Thyroid gland (tissue), 4 donors: ENCODE measurements around the gene NPC1. TPM values are rescaled to one million over a fixed set of nuclear protein-coding genes. Genes with fewer than 3 reads are reported as not detected.
A peak's percentile ranks its signal among the peaks of the same experiment; 100 is the strongest.
"Not testable (repeated sequence)": the region's sequence is repeated elsewhere in the genome, so short reads cannot be mapped to it uniquely, and the experiment has no call there.

Source experiments
- DNase-seq, 2 donors: peaks; one replicate each; pipeline ENCODE4 v3.0.0-alpha.2; 2019
- H3K27ac ChIP-seq, 3 donors: fragments of 200-600 bp; sonication (generic); 1 replicate in 2 of 3; 2 replicates in 1 of 3; pipeline ENCODE4 v1.5.1; 2016 to 2019; ENCODE audit warnings: mild to moderate bottlenecking in 1 of 3, moderate library complexity in 1 of 3
- H3K27me3 ChIP-seq: fragments of 200-600 bp; sonication (generic); one replicate; pipeline ENCODE4 v1.5.1; 2019
- H3K36me3 ChIP-seq, 2 donors: fragments of 200-600 bp; sonication (generic); one replicate each; pipeline ENCODE4 v1.5.1; 2016 to 2019
- H3K4me1 ChIP-seq, 2 donors: fragments of 200-600 bp; sonication (generic); one replicate each; pipeline ENCODE4 v1.5.1; 2017 to 2019
- H3K4me3 ChIP-seq, 3 donors: fragments of 200-600 bp; sonication (generic); replicated peaks in 1 of 3; 1 replicate in 2 of 3; 2 replicates in 1 of 3; pipeline ENCODE4 v1.5.1; 2016; ENCODE audit warnings: mild to moderate bottlenecking in 1 of 3
- H3K9me3 ChIP-seq: fragments of 200-600 bp; sonication (generic); one replicate; pipeline ENCODE4 v1.5.1; 2017
- POLR2A ChIP-seq, 2 donors: fragments of 450-650 bp; IDR thresholded peaks; one replicate each; pipeline ENCODE4 v1.6.1; 2017; ENCODE audit warnings: antibody characterized with exemption in 2 of 2, mild to moderate bottlenecking in 2 of 2, moderate library complexity in 1 of 2
- WGBS, 2 donors: methylation state at CpG; one replicate each; pipeline ENCODE4 v1.1.5; 2017; 5-methylcytosine and 5-hydroxymethylcytosine counted together
- intact Hi-C: fragments of 100-400 bp; cut with DNase I; formaldehyde crosslinking; loops from one replicate; pipeline ENCODE4 v1.15.1; 2023
- total RNA-seq, 4 donors: library from RNA; depleted of rRNA; stranded (reverse); fragments of >200 nt; gene quantifications; one replicate each; pipeline ENCODE4 v1.2.3, GENCODE V29; 2016
- TF ChIP-seq, protein P1 (sequence below), 6 experiments: fragments of 200-600 bp in 3 of 6; fragments of 450-650 bp in 3 of 6; sonication (generic) in 3 of 6; IDR thresholded peaks; one replicate each; pipeline ENCODE4 v1.5.1; 2016 to 2019; ENCODE audit warnings: antibody characterized with exemption in 6 of 6, mild to moderate bottlenecking in 2 of 6, inconsistent platforms in 1 of 6, moderate library complexity in 1 of 6

Gene NPC1
- total RNA-seq, 4 donors from 2014 or later, result 32.8 to 68.6 (median 42.0) TPM

DNA sequence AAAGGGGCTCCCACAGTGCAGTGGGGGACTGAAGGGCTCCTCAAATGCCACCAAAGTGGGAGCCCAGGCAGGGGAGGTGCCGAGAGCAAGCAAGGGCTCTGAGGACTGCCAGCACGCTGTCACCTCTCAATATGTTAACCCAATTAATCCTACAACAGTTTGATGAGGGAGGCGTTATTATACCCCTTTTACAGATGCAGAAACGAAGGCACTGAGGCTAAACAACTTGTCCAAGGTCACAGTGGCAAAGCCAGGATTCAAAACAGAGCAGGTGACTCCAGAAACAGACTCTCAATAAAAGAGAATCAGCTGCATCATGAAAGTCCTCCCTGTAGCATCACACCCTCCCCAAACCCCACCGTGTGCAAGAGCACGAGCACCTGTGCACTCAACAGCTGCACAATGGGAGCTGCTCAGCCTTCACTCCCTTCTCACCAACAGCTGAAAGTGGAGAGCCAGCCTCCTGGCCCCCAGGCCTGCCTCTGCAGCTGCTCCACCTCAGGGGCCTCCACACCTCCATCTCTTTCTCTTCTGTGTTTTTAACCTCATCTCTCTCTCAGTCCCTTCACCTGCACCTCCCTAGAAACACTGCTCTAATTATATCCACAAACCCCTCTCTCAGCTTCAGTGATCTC is 8.1 kb downstream of the NPC1 start:
- Histone ChIP-seq H3K9me3 (no peaks in the 10 kb centered on the region), H3K4me3 (no peak overlapping the region), H3K27ac (no peak overlapping the region), H3K36me3 (no peaks in the 10 kb centered on the region), H3K27me3 (no peaks in the 10 kb centered on the region), H3K4me1 (peaks cover 5 to 15% of the 10 kb centered on the region in 2 donors)
- no peak for DNase-seq
- TF ChIP-seq, protein P1, sequence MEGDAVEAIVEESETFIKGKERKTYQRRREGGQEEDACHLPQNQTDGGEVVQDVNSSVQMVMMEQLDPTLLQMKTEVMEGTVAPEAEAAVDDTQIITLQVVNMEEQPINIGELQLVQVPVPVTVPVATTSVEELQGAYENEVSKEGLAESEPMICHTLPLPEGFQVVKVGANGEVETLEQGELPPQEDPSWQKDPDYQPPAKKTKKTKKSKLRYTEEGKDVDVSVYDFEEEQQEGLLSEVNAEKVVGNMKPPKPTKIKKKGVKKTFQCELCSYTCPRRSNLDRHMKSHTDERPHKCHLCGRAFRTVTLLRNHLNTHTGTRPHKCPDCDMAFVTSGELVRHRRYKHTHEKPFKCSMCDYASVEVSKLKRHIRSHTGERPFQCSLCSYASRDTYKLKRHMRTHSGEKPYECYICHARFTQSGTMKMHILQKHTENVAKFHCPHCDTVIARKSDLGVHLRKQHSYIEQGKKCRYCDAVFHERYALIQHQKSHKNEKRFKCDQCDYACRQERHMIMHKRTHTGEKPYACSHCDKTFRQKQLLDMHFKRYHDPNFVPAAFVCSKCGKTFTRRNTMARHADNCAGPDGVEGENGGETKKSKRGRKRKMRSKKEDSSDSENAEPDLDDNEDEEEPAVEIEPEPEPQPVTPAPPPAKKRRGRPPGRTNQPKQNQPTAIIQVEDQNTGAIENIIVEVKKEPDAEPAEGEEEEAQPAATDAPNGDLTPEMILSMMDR (IDR thresholded peaks at IDR 0.05), result no peak
- no peak for TF ChIP-seq POLR2A (IDR thresholded peaks at IDR 0.05)
- intact Hi-C loops, result no loop called here
- 79 to 88% methylated on average over 5 to 6 of the region's 6 CpGs for WGBS, 2 donors

DNA sequence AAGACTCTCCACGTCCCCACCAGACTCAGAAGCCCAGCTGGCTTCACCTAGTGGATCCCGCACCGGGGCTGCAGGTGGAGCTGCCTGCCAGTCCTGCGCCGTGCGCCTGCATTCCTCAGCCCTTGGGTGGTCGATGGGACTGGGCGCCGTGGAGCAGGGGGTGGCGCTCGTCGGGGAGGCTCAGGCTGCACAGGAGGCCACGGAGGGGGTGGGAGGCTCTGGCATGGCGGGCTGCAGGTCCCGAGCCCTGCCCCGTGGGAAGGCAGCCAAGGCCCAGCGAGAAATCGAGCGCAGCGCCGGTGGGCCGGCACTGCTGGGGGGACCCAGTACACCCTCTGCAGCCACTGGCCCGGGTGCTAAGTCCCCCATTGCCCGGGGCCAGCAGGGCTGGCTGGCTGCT is 8.8 kb downstream of the NPC1 start:
- DNase-seq, intact Hi-C loops, H3K36me3 ChIP-seq, H3K27me3 ChIP-seq, H3K27ac ChIP-seq, H3K4me3 ChIP-seq, H3K9me3 ChIP-seq: not testable (repeated sequence)
- H3K4me1 ChIP-seq, result peaks cover 5 to 15% of the 10 kb centered on the region in 2 donors
- 98% methylated on average over 21 of the region's 24 CpGs; no CpG with 5 or more reads in 1 of the 2 donors for WGBS, 2 donors

DNA sequence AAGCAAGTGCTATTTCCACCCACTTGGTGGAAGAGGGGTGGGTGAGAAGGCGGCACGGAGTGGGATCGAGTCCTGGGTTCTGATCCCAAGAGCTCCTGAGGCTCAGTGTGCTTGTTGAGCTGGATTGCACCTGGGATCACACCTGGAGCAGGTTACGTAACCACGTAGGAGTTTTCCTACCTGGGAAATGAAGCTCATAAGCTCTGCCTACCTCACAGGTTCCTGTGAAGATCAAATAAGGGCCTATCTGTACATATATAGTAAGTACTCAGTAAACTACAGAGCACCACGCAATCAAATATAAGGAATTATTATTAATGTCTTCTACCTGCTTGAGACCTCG is 11.0 kb downstream of the NPC1 start:
- Histone ChIP-seq H3K27ac (no peak overlapping the region), H3K9me3 (no peaks in the 10 kb centered on the region), H3K4me3 (no peak overlapping the region), H3K4me1 (peaks cover 5 to 15% of the 10 kb centered on the region in 2 donors), H3K36me3 (peaks cover 0 to 5% of the 10 kb centered on the region in 2 donors), H3K27me3 (no peaks in the 10 kb centered on the region)
- no peak for DNase-seq
- intact Hi-C loops, result no loop called here
- no peak for TF ChIP-seq POLR2A (IDR thresholded peaks at IDR 0.05)
- TF ChIP-seq, protein P1 (IDR thresholded peaks at IDR 0.05), result no peak
- WGBS, 2 donors, result 97 to 99% methylated on average over 7 of the region's 7 CpGs

DNA sequence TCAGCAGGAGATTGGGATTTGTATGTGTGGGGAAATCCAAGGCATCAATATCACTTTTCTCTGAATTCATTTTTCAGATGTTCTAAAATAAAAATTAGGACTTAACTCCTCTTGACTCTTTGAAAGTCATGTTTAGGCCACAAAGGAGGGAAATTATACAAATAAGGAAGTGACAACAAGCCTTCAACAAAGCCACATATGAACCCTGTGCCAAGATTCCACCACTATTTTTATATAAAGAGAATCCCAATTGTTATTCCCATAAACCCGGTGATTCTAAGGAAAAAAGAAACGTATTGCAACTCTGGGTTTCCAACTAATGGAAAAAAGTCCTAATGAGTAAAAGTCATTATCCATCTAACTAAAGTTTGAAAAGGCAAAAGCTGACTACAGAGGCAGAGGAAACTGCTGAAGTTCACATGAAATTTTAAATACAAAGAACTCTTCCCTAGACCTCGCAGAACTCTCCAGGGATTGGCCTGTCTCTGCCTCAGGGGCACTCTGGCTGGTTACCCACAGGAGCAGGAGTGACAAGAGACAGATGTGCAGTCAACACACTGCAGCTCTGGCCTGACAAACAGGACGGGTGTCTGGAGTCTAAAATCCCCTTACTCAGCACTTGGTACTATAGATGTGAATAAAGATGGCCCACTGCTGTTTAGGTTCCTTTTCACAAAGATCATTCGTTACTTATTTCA is 11.5 kb downstream of the NPC1 start:
- H3K36me3 ChIP-seq, result peaks cover 0 to 5% of the 10 kb centered on the region in 2 donors
- TF ChIP-seq POLR2A (IDR thresholded peaks at IDR 0.05), result no peak
- TF ChIP-seq, protein P1 (IDR thresholded peaks at IDR 0.05), result no peak
- 68 to 74% methylated on average over 5 of the region's 5 CpGs for WGBS, 2 donors

DNA sequence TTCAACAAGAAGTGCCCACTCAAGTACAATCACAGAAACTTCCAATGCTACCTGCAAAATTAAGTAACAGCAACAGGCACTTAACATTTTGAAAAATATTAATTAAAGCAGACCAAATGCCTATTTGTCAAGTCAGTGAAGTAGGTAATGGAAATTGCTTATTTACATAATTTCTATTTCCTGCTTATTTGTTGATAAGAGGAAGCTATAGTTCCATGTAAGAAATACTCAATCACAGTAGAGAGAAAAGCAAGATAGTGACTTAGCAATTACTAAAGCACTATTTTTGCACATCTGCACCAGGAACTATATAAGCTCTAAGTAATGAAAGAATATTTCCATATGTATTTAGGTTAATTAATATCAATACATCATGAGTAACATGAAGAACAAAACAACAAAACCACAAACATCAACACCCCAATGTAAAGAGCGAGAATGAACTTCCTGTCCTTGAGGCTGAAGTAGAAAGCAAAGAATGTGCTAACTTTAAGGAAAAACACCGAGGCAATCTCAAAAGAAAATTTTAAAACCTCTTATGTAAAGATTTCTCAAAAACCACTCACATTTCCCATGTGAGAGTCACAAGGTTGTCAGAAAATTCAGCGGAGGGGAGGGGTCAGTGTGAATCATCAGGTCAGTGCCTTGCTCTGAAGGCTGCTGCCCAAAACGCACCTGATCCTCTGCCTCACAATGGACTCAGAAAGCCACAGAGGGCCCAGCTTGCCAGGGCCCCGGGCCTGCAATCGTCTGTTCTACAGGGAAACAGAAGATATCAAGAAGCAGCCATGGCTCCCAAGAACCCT is 12.5 kb downstream of the NPC1 start:
- 44 to 61% methylated on average over 6 of the region's 6 CpGs for WGBS, 2 donors

More for the DNA sequence above, 11.5 kb downstream of the NPC1 start:
- peak overlapping the region in 1 of 3 donors; percentile 2 for H3K27ac ChIP-seq
- H3K27me3 ChIP-seq, result no peaks in the 10 kb centered on the region
- H3K4me3 ChIP-seq, result no peak overlapping the region
- no peaks in the 10 kb centered on the region for H3K9me3 ChIP-seq
- DNase-seq, result no peak
- H3K4me1 ChIP-seq, result peaks cover 5 to 15% of the 10 kb centered on the region in 2 donors
- intact Hi-C loops, result no loop called here

More for the DNA sequence above, 12.5 kb downstream of the NPC1 start:
- DNase-seq, result no peak
- intact Hi-C loops, result no loop called here
- H3K27me3 ChIP-seq, result no peaks in the 10 kb centered on the region
- H3K36me3 ChIP-seq, result peaks cover 0 to 5% of the 10 kb centered on the region in 2 donors
- TF ChIP-seq, protein P1 (IDR thresholded peaks at IDR 0.05), result no peak
- TF ChIP-seq POLR2A (IDR thresholded peaks at IDR 0.05), result no peak
- H3K4me3 ChIP-seq, result no peak overlapping the region
- peak overlapping the region in 1 of 3 donors; percentile 2 for H3K27ac ChIP-seq
- no peaks in the 10 kb centered on the region for H3K9me3 ChIP-seq
- H3K4me1 ChIP-seq, result peaks cover 5 to 10% of the 10 kb centered on the region in 2 donors
